GM19372 (cell line): ENCODE results near the gene MMEL1.
"Not testable (repeated sequence)": the region's sequence is repeated elsewhere in the genome, so short reads cannot be mapped to it uniquely, and the experiment has no call there.

Experiments
- ATAC-seq: cut with Tn5 transposase; IDR thresholded peaks from one replicate; pipeline ENCODE4 v1.9.1; 2021; ENCODE audit warnings: mild to moderate bottlenecking, low read depth, moderate library complexity; ENCODE audit not compliant: unreplicated experiment

Gene MMEL1

GRCh38 chr1:2629627-2630497 lies 3.0 kb downstream of the MMEL1 start:
- no peak for ATAC-seq

- no peak for ATAC-seq
These were observed 3.7 kb downstream of the MMEL1 start for GRCh38 chr1:2628933-2629626.

GRCh38 chr1:2628191-2628932 lies 4.5 kb downstream of the MMEL1 start:
- no peak for ATAC-seq

- ATAC-seq, result no peak
These were observed 5.1 kb downstream of the MMEL1 start for GRCh38 chr1:2627746-2628145.

- not testable (repeated sequence) for ATAC-seq
These were observed 7.1 kb downstream of the MMEL1 start for GRCh38 chr1:2625748-2626147.

GRCh38 chr1:2625311-2625710 lies 7.5 kb downstream of the MMEL1 start:
- no peak for ATAC-seq

- no peak for ATAC-seq
These were observed 8.0 kb downstream of the MMEL1 start for GRCh38 chr1:2624735-2625300.

GRCh38 chr1:2623571-2624337 lies 9.1 kb downstream of the MMEL1 start:
- no peak for ATAC-seq

- no peak for ATAC-seq
These were observed 14.8 kb downstream of the MMEL1 start for GRCh38 chr1:2617971-2618470.

- no peak for ATAC-seq
These were observed 18.7 kb downstream of the MMEL1 start for GRCh38 chr1:2614145-2614544.

GRCh38 chr1:2612591-2613365 lies 20.0 kb downstream of the MMEL1 start:
- ATAC-seq, result no peak

GRCh38 chr1:2611621-2612437 lies 21.0 kb downstream of the MMEL1 start:
- ATAC-seq, result no peak

- no peak for ATAC-seq
These were observed 21.8 kb downstream of the MMEL1 start for GRCh38 chr1:2611031-2611501.

- no peak for ATAC-seq
These were observed 22.5 kb downstream of the MMEL1 start for GRCh38 chr1:2610036-2610959.

- no peak for ATAC-seq
These were observed 23.3 kb downstream of the MMEL1 start for GRCh38 chr1:2609319-2610035.

GRCh38 chr1:2607641-2608091 lies 25.1 kb downstream of the MMEL1 start:
- ATAC-seq, result no peak
